ENCODE data around the gene ACOX1.
A peak's percentile ranks its signal among the peaks of the same experiment; 100 is the strongest.

The ACOX1 gene

GRCh38 chr17:76008630-76009425 lies 29.9 kb upstream of the ACOX1 start:
- no peak for DNase-seq (ENCODE audit: low spot score)

GRCh38 chr17:76008208-76008607 lies 29.2 kb upstream of the ACOX1 start:
- DNase-seq (ENCODE audit: low spot score), result no peak

GRCh38 chr17:76007850-76008165 lies 28.8 kb upstream of the ACOX1 start:
- no peak for DNase-seq (ENCODE audit: low spot score)

- no peak for DNase-seq (ENCODE audit: low spot score)
Measured at GRCh38 chr17:76007131-76007849, 28.3 kb upstream of the ACOX1 start.

- DNase-seq (ENCODE audit: low spot score), result peak; percentile 67
Measured at GRCh38 chr17:76005263-76006149, 26.5 kb upstream of the ACOX1 start.

- DNase-seq (ENCODE audit: low spot score), result no peak
Measured at GRCh38 chr17:76004750-76005262, 25.8 kb upstream of the ACOX1 start.

- DNase-seq (ENCODE audit: low spot score), result no peak
Measured at GRCh38 chr17:76003915-76004314, 24.9 kb upstream of the ACOX1 start.

GRCh38 chr17:76002100-76002499 lies 23.1 kb upstream of the ACOX1 start:
- DNase-seq (ENCODE audit: low spot score), result no peak

GRCh38 chr17:76000755-76001521 lies 22.0 kb upstream of the ACOX1 start, which contains the start of gene CDK3:
TSS of gene CDK3 (plus strand) at chr17:76000855. CDS start at chr17:76001426, 571 bp downstream.
- DNase-seq (ENCODE audit: low spot score), result no peak

- no peak for DNase-seq (ENCODE audit: low spot score)
Measured at GRCh38 chr17:76000016-76000754, 21.2 kb upstream of the ACOX1 start.

- no peak for DNase-seq (ENCODE audit: low spot score)
Measured at GRCh38 chr17:75998327-75998795, 19.4 kb upstream of the ACOX1 start.

- DNase-seq (ENCODE audit: low spot score), result peak; percentile 42
Measured at GRCh38 chr17:75996665-75997590, 18.0 kb upstream of the ACOX1 start.

- DNase-seq (ENCODE audit: low spot score), result no peak
Measured at GRCh38 chr17:75995385-75995925, 16.5 kb upstream of the ACOX1 start.

GRCh38 chr17:75994802-75995370 lies 15.9 kb upstream of the ACOX1 start:
- no peak for DNase-seq (ENCODE audit: low spot score)

- no peak for DNase-seq (ENCODE audit: low spot score)
Measured at GRCh38 chr17:75991396-75991795, 12.4 kb upstream of the ACOX1 start.

- DNase-seq (ENCODE audit: low spot score), result no peak
Measured at GRCh38 chr17:75987041-75987440, 8.1 kb upstream of the ACOX1 start.

- DNase-seq (ENCODE audit: low spot score), result no peak
Measured at GRCh38 chr17:75985986-75986385, 7.0 kb upstream of the ACOX1 start.

- no peak for DNase-seq (ENCODE audit: low spot score)
Measured at GRCh38 chr17:75983501-75984181, 4.7 kb upstream of the ACOX1 start.
